Erythroblast (primary cell): ENCODE results near the gene FAF2.
A peak's percentile ranks its signal among the peaks of the same experiment; 100 is the strongest.

Experiments
- GATA1 ChIP-seq: IDR thresholded peaks from 2 replicates; pipeline ENCODE4 v1.6.1; 2011; ENCODE audit warnings: low read depth, mild to moderate bottlenecking, control low read depth, low read length, moderate library complexity
- POLR2A ChIP-seq: IDR thresholded peaks from 2 replicates; pipeline ENCODE4 v1.6.1; 2011; ENCODE audit warnings: mild to moderate bottlenecking, low read length

GRCh38 chr5:176415952-176416924 is 31.9 kb upstream of the FAF2 start, which contains the start of gene CLTB:
- peak; percentile 68 for TF ChIP-seq POLR2A
- no peak for TF ChIP-seq GATA1
